B cell (primary cell): ENCODE data around the gene EIF2D. TPM values are rescaled to one million over a fixed set of nuclear protein-coding genes. Genes with fewer than 3 reads are reported as not detected.
A peak's percentile ranks its signal among the peaks of the same experiment; 100 is the strongest.

Experiments
- ATAC-seq: fragments of 200-7000 bp; cut with Tn5 transposase; one replicate; pipeline ENCODE4 v1.10.0; 2021; ENCODE audit warnings: low read depth, mild to moderate bottlenecking, moderate number of reproducible peaks, moderate library complexity
- CTCF ChIA-PET: fragments of 350-600 bp; sonication (Branson Sonifier 250); formaldehyde crosslinking; loops from one replicate; lab custom pipeline; 2021; ENCODE audit warnings: antibody characterized with exemption, inconsistent platforms; lab: Charles Lee
- POLR2A ChIA-PET: fragments of 350-600 bp; sonication (Branson Sonifier 250); formaldehyde crosslinking; loops from one replicate; lab custom pipeline; 2021; ENCODE audit warnings: antibody characterized with exemption; lab: Charles Lee
- DNase-seq: peaks from one replicate; pipeline ENCODE4 v3.0.0; 2013
- H2AFZ ChIP-seq: 2 replicates; pipeline ENCODE4 v1.6.1; 2012; ENCODE audit warnings: mild to moderate bottlenecking, low read depth, low read length; ENCODE audit not compliant: insufficient read depth, poor library complexity, severe bottlenecking
- H3K27ac ChIP-seq, 2 donors: 1 replicate in 1 of 2; 2 replicates in 1 of 2; pipeline ENCODE4 v1.5.1; 2012 to 2013; ENCODE audit warnings: low read length in 2 of 2, mild to moderate bottlenecking in 2 of 2, moderate library complexity in 1 of 2
- H3K27me3 ChIP-seq, 4 experiments: fragments of 200-600 bp in 1 of 4; sonication (generic) in 1 of 4; replicated peaks in 1 of 4; 1 replicate in 2 of 4; 2 replicates in 2 of 4; pipeline versions ENCODE4 v1.6.1 to v1.7.0; 2013 to 2016; ENCODE audit warnings: low read length in 3 of 4, mild to moderate bottlenecking in 2 of 4, mixed read lengths in 1 of 4, moderate library complexity in 1 of 4; ENCODE audit not compliant: insufficient read depth in 4 of 4, control insufficient read depth in 3 of 4; ENCODE audit errors: control extremely low read depth in 1 of 4
- H3K36me3 ChIP-seq, 2 experiments: replicated peaks in 1 of 2; 1 replicate in 1 of 2; 2 replicates in 1 of 2; pipeline versions ENCODE4 v1.6.1 to v1.7.1; 2013; ENCODE audit warnings: low read length in 1 of 2; ENCODE audit not compliant: insufficient read depth in 2 of 2, control insufficient read depth in 1 of 2; ENCODE audit errors: control extremely low read depth in 1 of 2, extremely low read depth in 1 of 2
- H3K4me1 ChIP-seq, 2 donors: fragments of 200-600 bp in 1 of 2; sonication (generic) in 1 of 2; 1 replicate in 1 of 2; 2 replicates in 1 of 2; pipeline versions ENCODE4 v1.5.1 to v1.6.1; 2013 to 2017; ENCODE audit warnings: low read length in 2 of 2; ENCODE audit not compliant: control insufficient read depth in 2 of 2, insufficient read depth in 2 of 2
- H3K4me2 ChIP-seq: replicated peaks from 2 replicates; pipeline ENCODE3; 2012; ENCODE audit warnings: mild to moderate bottlenecking, low read depth, low read length; ENCODE audit not compliant: poor library complexity, severe bottlenecking
- H3K4me3 ChIP-seq, 5 experiments: fragments of 200-600 bp in 1 of 5; sonication (generic) in 1 of 5; 1 replicate in 3 of 5; 2 replicates in 2 of 5; pipeline versions ENCODE4 v1.5.1 to v1.7.0; 2011 to 2016; ENCODE audit warnings: low read length in 4 of 5, mild to moderate bottlenecking in 4 of 5, low read depth in 2 of 5, control low read depth in 1 of 5, moderate library complexity in 1 of 5; ENCODE audit not compliant: insufficient read depth in 1 of 5; ENCODE audit errors: control extremely low read depth in 1 of 5, extremely low read depth in 1 of 5
- H3K79me2 ChIP-seq: fragments of 200-600 bp; sonication (generic); one replicate; pipeline ENCODE4 v1.6.0; 2016; ENCODE audit warnings: low read length; ENCODE audit not compliant: control insufficient read depth, insufficient read depth
- H3K9ac ChIP-seq: fragments of 200-600 bp; sonication (generic); 2 replicates; pipeline ENCODE4 v1.6.1; 2017; ENCODE audit warnings: mild to moderate bottlenecking, low read length, moderate library complexity
- H3K9me3 ChIP-seq, 3 donors: one replicate each; pipeline versions ENCODE4 v1.6.1 to v1.7.1; 2013; ENCODE audit warnings: low read length in 2 of 3; ENCODE audit not compliant: control insufficient read depth in 2 of 3, insufficient read depth in 1 of 3; ENCODE audit errors: control extremely low read depth in 1 of 3
- H4K20me1 ChIP-seq: 2 replicates; pipeline ENCODE4 v1.6.0; 2012; ENCODE audit warnings: mild to moderate bottlenecking, low read length; ENCODE audit not compliant: insufficient read depth, control insufficient read depth, poor library complexity, severe bottlenecking
- H3K27ac Mint-ChIP-seq: one replicate; pipeline ENCODE4 v1.8.0; 2021; ENCODE audit warnings: mixed read lengths
- H3K27me3 Mint-ChIP-seq: one replicate; pipeline ENCODE4 v1.8.0; 2021; ENCODE audit warnings: mixed read lengths
- H3K4me1 Mint-ChIP-seq: one replicate; pipeline ENCODE4 v1.8.0; 2021; ENCODE audit warnings: mixed read lengths
- H3K4me3 Mint-ChIP-seq: one replicate; pipeline ENCODE4 v1.8.0; 2021; ENCODE audit warnings: mixed read lengths
- H3K9me3 Mint-ChIP-seq: one replicate; pipeline ENCODE4 v1.8.0; 2022; ENCODE audit warnings: mixed read lengths; ENCODE audit not compliant: insufficient read depth
- CTCF ChIP-seq: fragments of 200-600 bp; IDR thresholded peaks from one replicate; pipeline ENCODE4 v1.8.0; 2022; ENCODE audit warnings: antibody characterized with exemption, mild to moderate bottlenecking
- EZH2 ChIP-seq: IDR thresholded peaks from 2 replicates; pipeline ENCODE4 v1.6.1; 2012; ENCODE audit warnings: borderline replicate concordance, low read depth, mild to moderate bottlenecking, moderate library complexity, low read length; ENCODE audit not compliant: insufficient read depth, poor library complexity, severe bottlenecking
- WGBS: methylation state at CpG from one replicate; pipeline ENCODE4 v1.1.5; 2013; ENCODE audit warnings: missing lambda C conversion rate; ENCODE audit not compliant: insufficient coverage; 5-methylcytosine and 5-hydroxymethylcytosine counted together
- intact Hi-C: fragments of 100-400 bp; cut with micrococcal nuclease; formaldehyde crosslinking; loops from one replicate; pipeline ENCODE4 v1.10.0; 2022
- polyA plus RNA-seq: library from polyadenylated mRNA; depleted of rRNA; stranded (reverse); fragments of >200 nt; gene quantifications from 2 replicates; pipeline ENCODE4 v1.2.3, GENCODE V29; 2012
- total RNA-seq, 2 donors: library from RNA; stranded (reverse); fragments of 120-200 nt in 1 of 2; gene quantifications; 1 replicate in 1 of 2; 2 replicates in 1 of 2; pipeline versions ENCODE4 v1.2.3 to v1.2.4, GENCODE V29; 2013 to 2022

EIF2D gene
- total and polyA plus RNA-seq, 2 donors (not counting 1 experiment from before 2014, with no cell fraction given): 62.2 to 64.9 TPM

- peaks cover 26% of the 10 kb centered on the region for H4K20me1 ChIP-seq
- H3K4me3 ChIP-seq: peak overlapping the region; percentile 85 to 100 (median 97)
- H3K9ac ChIP-seq: peak overlapping the region; percentile 99
- H3K36me3 ChIP-seq: peaks cover 2 to 54% of the 10 kb centered on the region in 2 experiments
- peak overlapping the region; percentile 99 for H3K27ac Mint-ChIP-seq
- WGBS: 42% methylated on average over 9 of the region's 10 CpGs
- peak overlapping the region; percentile 86 to 95 for H3K27ac ChIP-seq
- POLR2A ChIA-PET: interaction anchor here (0.6 to 1.2 kb wide), 2 partner anchors 10 to 15 kb away, joined by 3 to 4 read pairs; no protein-coding TSS in a partner anchor
- H3K4me1 ChIP-seq: peaks cover 71 to 88% of the 10 kb centered on the region in 2 donors
- no peak for DNase-seq
- no peak for TF ChIP-seq CTCF
- TF ChIP-seq EZH2: no peak
- H3K27me3 ChIP-seq: no peaks in the 10 kb centered on the region
- H2AFZ ChIP-seq: no peak overlapping the region
- no peak for ATAC-seq
- H3K79me2 ChIP-seq: peaks cover 82% of the 10 kb centered on the region
- peaks cover 84% of the 10 kb centered on the region for H3K4me1 Mint-ChIP-seq
- CTCF ChIA-PET: interaction anchor here (0.6 to 29.7 kb wide), 6 partner anchors 12 to 90 kb away, joined by 3 to 1018 read pairs (median 4); partner anchors contain the start of genes EIF2D and IKBKE
- no peaks in the 10 kb centered on the region for H3K9me3 Mint-ChIP-seq
- no peaks in the 10 kb centered on the region for H3K27me3 Mint-ChIP-seq
- no peaks in the 10 kb centered on the region for H3K9me3 ChIP-seq
- peak overlapping the region; percentile 86 for H3K4me2 ChIP-seq
- peak overlapping the region; percentile 99 for H3K4me3 Mint-ChIP-seq
- intact Hi-C loops: loop anchor here (5.0 kb wide), 1 partner anchor 63 kb away; no protein-coding TSS in a partner anchor
Observed at GRCh38 chr1:206560007-206560716, 52.1 kb downstream of the EIF2D start.

- Histone ChIP-seq H3K9ac (peak overlapping the region; percentile 99), H3K36me3 (peaks cover 2 to 49% of the 10 kb centered on the region in 2 experiments), H3K9me3 (no peaks in the 10 kb centered on the region), H3K27me3 (no peaks in the 10 kb centered on the region), H3K27ac (peak overlapping the region; percentile 86 to 95), H2AFZ (no peak overlapping the region), H3K79me2 (peaks cover 77% of the 10 kb centered on the region), H4K20me1 (peaks cover 21% of the 10 kb centered on the region), H3K4me1 (peaks cover 70 to 88% of the 10 kb centered on the region in 2 donors), H3K4me3 (peak overlapping the region; percentile 85 to 100 (median 97)), H3K4me2 (peak overlapping the region; percentile 86)
- H3K27ac Mint-ChIP-seq: peak overlapping the region; percentile 99
- H3K27me3 Mint-ChIP-seq: no peaks in the 10 kb centered on the region
- H3K9me3 Mint-ChIP-seq: no peaks in the 10 kb centered on the region
- CTCF ChIA-PET: interaction anchor here (0.7 to 29.7 kb wide), 6 partner anchors 13 to 53 kb away, joined by 3 to 1018 read pairs (median 4); partner anchors contain the start of gene EIF2D
- no peak for ATAC-seq
- H3K4me3 Mint-ChIP-seq: peak overlapping the region; percentile 99
- POLR2A ChIA-PET: interaction anchor here (0.6 to 1.2 kb wide), 4 partner anchors 10 to 24 kb away, joined by 3 to 4 read pairs (median 3); no protein-coding TSS in a partner anchor
- 44% methylated on average over 5 of the region's 5 CpGs for WGBS
- peaks cover 84% of the 10 kb centered on the region for H3K4me1 Mint-ChIP-seq
- no peak for DNase-seq
- TF ChIP-seq EZH2: no peak
- no peak for TF ChIP-seq CTCF
- intact Hi-C loops: loop anchor here (1.0 to 10.0 kb wide), 4 partner anchors 16 to 765 kb away; partner anchors contain the start of genes CD55, PFKFB2 and YOD1
Observed at GRCh38 chr1:206559672-206559995, 52.6 kb downstream of the EIF2D start.
